ENCODE measurements around the gene UBE2V1. TPM values are rescaled to one million over a fixed set of nuclear protein-coding genes. Genes with fewer than 3 reads are reported as not detected.

Gene UBE2V1
- total and polyA plus RNA-seq, 10 of the 15 experiments (the other 5 are each of a cell fraction or from before 2014, with no cell fraction given), result 51.8 to 219 (median 141) TPM

GRCh38 chr20:50062006-50062838 lies 50.7 kb downstream of the UBE2V1 start:
- no TSS peak for BruUV-seq (replicated peaks)
- WGBS (ENCODE audit: insufficient coverage, insufficient replicate concordance, low lambda C conversion rate, missing lambda C conversion rate), result 58% methylated on average over 13 of the region's 13 CpGs
- H3K36me3 ChIP-seq (ENCODE audit: control insufficient read depth in 2 of 2, insufficient read depth in 2 of 2, low read length in 1 of 2), result no peaks in the 10 kb centered on the region
- no peak for TF ChIP-seq MEF2B (IDR thresholded peaks at IDR 0.05; ENCODE audit: partially characterized antibody, poor library complexity, severe bottlenecking)
- TF ChIP-seq SUPT20H (IDR thresholded peaks at IDR 0.05; ENCODE audit: borderline replicate concordance, control insufficient read depth, low read depth, low read length), result no peak
- no peak for TF ChIP-seq SRF (IDR thresholded peaks at IDR 0.05; ENCODE audit: low read depth in 2 of 2, low read length in 2 of 2)
- TF ChIP-seq TBL1XR1 (IDR thresholded peaks at IDR 0.05; ENCODE audit: low read depth, low read length), result no peak
- no peak for TF ChIP-seq CTCF (IDR thresholded peaks at IDR 0.05 in 2 of 3, conservative IDR thresholded peaks at IDR 0.05 in 1 of 3; ENCODE audit: control insufficient read depth in 2 of 3, extremely low read depth in 1 of 3, insufficient read depth in 1 of 3, low read depth in 3 of 3, low read length in 3 of 3)
- no peak for TF ChIP-seq HCFC1 (IDR thresholded peaks at IDR 0.05; ENCODE audit: low read length)
- no peak for TF ChIP-seq IRF5 (IDR thresholded peaks at IDR 0.05; ENCODE audit: borderline replicate concordance)
- TF ChIP-seq ZBTB40 (IDR thresholded peaks at IDR 0.05; ENCODE audit: borderline replicate concordance), result no peak
- TF ChIP-seq POU2F2 (IDR thresholded peaks at IDR 0.05; ENCODE audit: borderline replicate concordance, low read depth, low read length), result no peak
- TF ChIP-seq JUNB (IDR thresholded peaks at IDR 0.05), result no peak
- TF ChIP-seq SREBF1 (IDR thresholded peaks at IDR 0.05; ENCODE audit: low read length), result no peak
- TF ChIP-seq HDAC6 (IDR thresholded peaks at IDR 0.05; ENCODE audit: unreplicated experiment), result no peak
- TF ChIP-seq CREB1 (IDR thresholded peaks at IDR 0.05; ENCODE audit: low read depth), result no peak
- no peak for TF ChIP-seq BRCA1 (IDR thresholded peaks at IDR 0.05; ENCODE audit: low read depth, low read length)
- TF ChIP-seq NR2C2 (IDR thresholded peaks at IDR 0.05; ENCODE audit: borderline replicate concordance, control insufficient read depth, insufficient read length, low read depth), result no peak

More at GRCh38 chr20:50062006-50062838, 50.7 kb downstream of the UBE2V1 start:
- Histone ChIP-seq H3K4me3 (no peak overlapping the region), H3K9me3 (replicated peaks; ENCODE audit: control insufficient read depth, insufficient read depth, low read length) (no peaks in the 10 kb centered on the region), H3K4me2 (ENCODE audit: control insufficient read depth, insufficient read depth) (no peak overlapping the region), H3K27me3 (replicated peaks in 1 of 2; ENCODE audit: control insufficient read depth in 2 of 2, insufficient read depth in 2 of 2, low read length in 1 of 2) (no peaks in the 10 kb centered on the region; a peak in 1 of 4 replicates), H2AFZ (ENCODE audit: control insufficient read depth, low read depth, low read length) (no peak overlapping the region), H4K20me1 (ENCODE audit: control insufficient read depth, insufficient read depth) (no peaks in the 10 kb centered on the region), H3K79me2 (ENCODE audit: control insufficient read depth, insufficient read depth, low read length) (no peaks in the 10 kb centered on the region), H3K9ac (ENCODE audit: control insufficient read depth, insufficient read depth, low read length) (no peak overlapping the region), H3K27ac (ENCODE audit: control insufficient read depth, insufficient read depth) (no peak overlapping the region), H3K4me1 (ENCODE audit: control insufficient read depth, insufficient read depth, low read length) (peaks cover 4% of the 10 kb centered on the region)
- in situ Hi-C loops (cut with MboI), result no loop called here
- FAIRE-seq, result no peak
- ChIA-PET SMC1A (ENCODE audit: uncharacterized antibody, unreplicated experiment) (interaction anchor here (0.7 to 1.6 kb wide), 2 partner anchors 40 to 60 kb away, joined by 3 read pairs; no protein-coding TSS in a partner anchor), POLR2A (no interaction called here), RAD21 (ENCODE audit: unreplicated experiment) (interaction anchor here (1.4 to 2.3 kb wide), 2 partner anchors 9 to 83 kb away, joined by 5 to 9 read pairs; no protein-coding TSS in a partner anchor), CTCF (interaction anchor here (0.5 to 1.4 kb wide), 2 partner anchors 9 to 61 kb away, joined by 4 to 8 read pairs; no protein-coding TSS in a partner anchor)
- ATAC-seq, result no peak
- no peak for DNase-seq (ENCODE audit: low read depth, low spot score)
- intact Hi-C loops (cut with micrococcal nuclease; ENCODE audit: unreplicated experiment), result no loop called here

All from GM12878 (cell line).